GM12865 (cell line): Measurements from ENCODE around the gene JUP.
A peak's percentile ranks its signal among the peaks of the same experiment; 100 is the strongest.

Source experiments
- DNase-seq: peaks from one replicate; pipeline ENCODE4 v3.0.0; 2010; ENCODE audit warnings: low read depth
- H3K4me3 ChIP-seq: 2 replicates; pipeline ENCODE4 v1.5.1; 2011; ENCODE audit warnings: mild to moderate bottlenecking, low read depth, low read length, control low read depth
- TF ChIP-seq, protein P1 (sequence below): IDR thresholded peaks from 2 replicates; pipeline ENCODE4 v1.5.1; 2011; ENCODE audit warnings: low read length, control low read depth, low read depth, inconsistent platforms; ENCODE audit not compliant: insufficient read depth; ENCODE audit errors: missing control alignments

Gene JUP

DNA sequence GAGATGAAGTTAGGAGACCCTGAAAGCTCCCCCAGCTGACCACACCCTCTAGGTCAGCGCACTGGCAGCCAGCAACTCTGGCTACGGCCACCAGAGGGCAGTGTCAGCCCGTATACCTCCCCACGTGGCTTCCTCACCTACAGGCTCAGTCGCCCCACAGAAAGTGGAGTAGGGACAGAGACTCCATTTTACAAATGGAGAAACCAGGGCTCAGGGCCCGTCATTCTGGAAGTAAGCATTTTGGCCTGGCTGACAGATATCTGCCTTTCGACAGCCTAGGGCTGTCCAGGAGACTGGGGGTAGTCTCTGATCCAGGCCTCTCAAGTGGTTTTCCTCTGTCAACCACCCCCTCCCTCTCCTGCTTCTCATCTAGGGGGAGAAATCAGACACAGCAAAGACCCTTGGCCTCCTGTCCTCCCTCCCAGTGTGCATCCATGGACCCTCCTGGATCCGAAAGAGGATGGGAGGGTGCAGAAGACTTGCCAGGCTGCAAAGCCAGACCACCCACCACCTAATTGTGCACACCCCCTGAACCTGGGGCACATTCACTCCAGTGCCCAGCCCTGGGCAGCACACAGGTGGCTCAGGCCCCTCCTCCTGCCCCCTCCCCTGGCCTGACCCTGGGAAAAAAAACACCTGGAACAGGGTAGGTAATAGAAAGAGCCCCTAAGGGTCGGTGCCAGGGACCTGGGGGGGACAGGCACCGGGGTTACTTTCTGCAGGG lies 48.3 kb downstream of the JUP start:
- DNase-seq = peak; percentile 87
- no peak overlapping the region for H3K4me3 ChIP-seq
- TF ChIP-seq, protein P1, sequence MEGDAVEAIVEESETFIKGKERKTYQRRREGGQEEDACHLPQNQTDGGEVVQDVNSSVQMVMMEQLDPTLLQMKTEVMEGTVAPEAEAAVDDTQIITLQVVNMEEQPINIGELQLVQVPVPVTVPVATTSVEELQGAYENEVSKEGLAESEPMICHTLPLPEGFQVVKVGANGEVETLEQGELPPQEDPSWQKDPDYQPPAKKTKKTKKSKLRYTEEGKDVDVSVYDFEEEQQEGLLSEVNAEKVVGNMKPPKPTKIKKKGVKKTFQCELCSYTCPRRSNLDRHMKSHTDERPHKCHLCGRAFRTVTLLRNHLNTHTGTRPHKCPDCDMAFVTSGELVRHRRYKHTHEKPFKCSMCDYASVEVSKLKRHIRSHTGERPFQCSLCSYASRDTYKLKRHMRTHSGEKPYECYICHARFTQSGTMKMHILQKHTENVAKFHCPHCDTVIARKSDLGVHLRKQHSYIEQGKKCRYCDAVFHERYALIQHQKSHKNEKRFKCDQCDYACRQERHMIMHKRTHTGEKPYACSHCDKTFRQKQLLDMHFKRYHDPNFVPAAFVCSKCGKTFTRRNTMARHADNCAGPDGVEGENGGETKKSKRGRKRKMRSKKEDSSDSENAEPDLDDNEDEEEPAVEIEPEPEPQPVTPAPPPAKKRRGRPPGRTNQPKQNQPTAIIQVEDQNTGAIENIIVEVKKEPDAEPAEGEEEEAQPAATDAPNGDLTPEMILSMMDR = peak; percentile 98

DNA sequence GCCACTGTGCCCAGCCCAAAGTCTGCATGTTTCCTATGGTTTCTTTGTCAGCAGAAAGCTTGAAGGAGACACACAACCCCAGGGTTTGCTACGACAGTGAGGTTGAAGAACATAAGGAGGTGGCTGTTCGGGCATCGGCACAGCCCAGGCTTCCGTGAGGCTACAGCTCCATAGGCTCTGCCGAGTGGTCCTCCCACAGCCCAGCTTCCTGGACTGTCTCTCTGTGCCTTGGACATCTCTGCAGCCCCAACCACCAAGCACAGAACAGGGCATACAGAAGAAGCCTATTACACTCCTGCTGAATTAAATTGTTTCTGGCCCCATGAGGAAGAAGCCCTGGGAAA lies 48.9 kb downstream of the JUP start:
- TF ChIP-seq, protein P1 = no peak
- DNase-seq = no peak
- no peak overlapping the region for H3K4me3 ChIP-seq

DNA sequence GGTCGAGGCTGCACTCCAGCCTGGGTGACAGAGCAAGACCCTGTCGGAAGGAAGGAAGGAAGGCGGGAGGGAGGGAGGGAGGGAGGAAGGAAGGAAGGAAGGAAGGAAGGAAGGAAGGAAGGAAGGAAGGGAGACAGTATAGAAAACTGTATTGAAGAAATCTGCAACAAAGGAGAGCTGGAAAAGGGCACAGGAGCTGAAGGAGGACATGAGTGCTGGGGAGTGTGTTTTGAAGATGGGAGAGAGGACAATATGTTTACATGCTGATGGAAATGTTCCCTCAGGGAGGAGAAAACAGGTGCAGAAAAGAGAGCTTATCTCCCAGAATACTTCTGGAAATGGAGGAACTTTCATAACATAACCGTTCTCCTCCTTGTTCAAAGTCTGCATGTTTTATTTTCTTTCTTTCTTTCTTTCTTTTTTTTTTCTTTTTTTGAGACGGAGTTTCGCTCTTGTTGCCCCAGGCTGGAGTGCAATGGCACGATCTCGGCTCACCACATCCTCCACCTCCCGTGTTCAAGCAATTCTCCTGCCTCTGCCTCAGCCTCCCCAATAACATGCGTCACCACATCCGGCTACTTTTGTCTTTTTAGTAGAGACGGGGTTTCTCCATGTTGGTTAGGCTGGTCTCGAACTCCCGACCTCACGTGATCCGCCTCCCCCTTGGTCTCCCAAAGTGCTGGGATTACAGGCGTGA lies 49.4 kb downstream of the JUP start:
- H3K4me3 ChIP-seq = no peak overlapping the region
- DNase-seq = no peak
- TF ChIP-seq, protein P1 = no peak

DNA sequence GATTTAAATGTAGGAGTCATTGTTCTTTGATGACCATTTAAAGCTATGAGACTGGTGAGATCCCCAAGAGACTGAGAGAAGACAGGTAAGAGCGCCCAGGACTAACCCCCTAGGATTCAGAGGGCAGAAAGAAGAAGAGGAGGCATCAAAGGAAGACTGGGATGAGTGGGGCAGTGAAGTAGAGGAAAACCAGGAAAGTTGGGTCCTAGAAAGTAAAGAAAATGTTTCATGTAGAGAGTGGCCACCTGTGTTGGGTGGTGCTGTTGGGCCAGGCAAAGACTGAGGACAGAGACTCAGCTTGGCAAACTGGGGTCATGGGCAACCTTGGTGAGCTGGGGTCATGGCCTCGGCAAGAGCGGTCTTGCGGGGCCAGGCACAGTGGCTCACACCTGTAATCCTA lies 50.8 kb downstream of the JUP start:
- DNase-seq = no peak
- no peak overlapping the region for H3K4me3 ChIP-seq
- TF ChIP-seq, protein P1 = no peak

DNA sequence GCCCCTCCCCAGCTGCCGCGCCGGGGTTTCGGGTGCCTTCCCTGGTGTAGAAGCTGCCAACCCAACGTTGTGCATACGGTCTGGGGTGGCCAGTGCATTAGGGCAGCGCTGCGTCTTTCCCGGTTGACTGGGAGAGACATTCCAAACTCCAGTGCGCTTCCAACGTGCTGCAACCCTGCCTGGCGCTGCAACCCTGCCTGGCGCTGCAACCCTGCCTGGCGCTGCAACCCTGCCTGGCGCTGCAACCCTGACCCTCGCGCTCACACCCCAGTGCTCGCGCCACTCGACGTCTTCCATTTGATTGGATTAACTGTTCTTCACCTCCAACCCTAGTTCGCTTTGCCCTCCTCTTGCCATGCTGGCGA lies 51.6 kb downstream of the JUP start:
- DNase-seq = no peak
- TF ChIP-seq, protein P1 = no peak
- H3K4me3 ChIP-seq = no peak overlapping the region

DNA sequence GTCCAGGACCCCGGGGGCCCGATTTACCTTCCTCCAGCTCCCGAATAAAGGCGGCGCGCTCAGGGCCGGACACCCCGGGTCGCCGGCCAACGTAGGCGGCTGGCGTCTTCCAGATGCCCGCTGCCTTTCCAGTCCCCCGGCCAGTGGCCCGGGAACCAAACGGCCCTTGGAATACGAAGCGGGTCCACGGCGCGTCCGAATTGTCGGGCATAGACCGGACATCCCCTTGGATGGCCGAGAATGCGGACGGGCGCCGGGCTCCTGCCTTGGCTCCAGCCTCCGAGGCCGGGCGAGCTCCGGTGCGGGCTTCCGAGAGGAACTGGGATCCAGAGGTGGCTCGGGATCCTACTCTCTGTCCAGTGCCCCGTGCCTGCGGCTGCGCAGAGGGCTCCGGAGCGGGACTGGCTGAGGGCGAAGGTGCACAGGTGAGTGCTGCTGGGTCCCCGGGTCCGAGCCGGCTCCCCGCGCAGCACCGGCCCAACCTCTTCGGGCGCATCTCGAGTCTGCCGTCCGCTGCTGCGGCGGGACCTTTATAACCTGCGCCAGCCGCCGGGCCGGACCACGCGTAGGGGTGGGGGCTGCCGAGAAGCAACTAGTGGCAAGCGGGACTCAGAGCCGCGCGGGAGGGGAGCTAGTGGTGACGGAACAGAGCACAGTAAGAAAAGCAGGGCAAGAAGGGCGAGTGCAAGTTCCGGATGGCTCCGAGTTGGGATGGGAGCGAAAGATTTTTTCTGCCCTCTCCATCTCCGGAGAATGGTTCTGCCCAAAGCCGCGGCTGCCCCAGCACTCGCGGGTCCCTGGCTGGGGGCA lies 52.2 kb downstream of the JUP start, which contains the start of gene HAP1:
Gene HAP1 (minus strand): TSS at position 505 of the 810 bp plus-strand sequence. CDS start 9 bp downstream, at position 496.
- no peak for DNase-seq
- TF ChIP-seq, protein P1 = no peak
- H3K4me3 ChIP-seq = no peak within 1 kb of the TSS
